ENCODE data around the gene EXD3.

The EXD3 gene

DNA sequence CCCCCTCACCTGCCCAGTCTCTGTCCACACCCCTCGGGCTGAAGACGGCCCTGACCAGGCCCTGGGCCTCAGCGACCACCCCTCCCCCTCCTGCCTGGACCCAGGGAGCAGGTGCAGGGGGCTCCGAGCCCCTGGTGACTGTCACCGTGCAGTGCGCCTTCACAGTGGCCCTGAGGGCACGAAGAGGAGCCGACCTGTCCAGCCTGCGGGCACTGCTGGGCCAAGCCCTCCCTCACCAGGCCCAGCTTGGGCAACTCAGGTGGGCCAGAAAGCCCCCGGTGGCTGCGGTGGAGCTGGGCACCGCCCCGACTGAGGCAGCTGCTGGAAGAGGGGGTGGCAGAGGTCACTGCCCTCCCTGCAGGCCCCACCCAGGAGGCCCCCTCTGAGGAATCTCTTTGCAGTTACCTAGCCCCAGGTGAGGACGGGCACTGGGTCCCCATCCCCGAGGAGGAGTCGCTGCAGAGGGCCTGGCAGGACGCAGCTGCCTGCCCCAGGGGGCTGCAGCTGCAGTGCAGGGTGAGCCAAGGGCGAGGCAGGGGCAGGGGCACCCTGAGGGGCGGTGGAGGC is 10.5 kb upstream of the EXD3 start:
- no peak for DNase-seq (ENCODE audit: low read depth in 1 of 2, low spot score in 1 of 2)

GRCh38 chr9:137432687-137433348 is 9.9 kb upstream of the EXD3 start:
- no peak for DNase-seq (ENCODE audit: low read depth in 1 of 2, low spot score in 1 of 2)

DNA sequence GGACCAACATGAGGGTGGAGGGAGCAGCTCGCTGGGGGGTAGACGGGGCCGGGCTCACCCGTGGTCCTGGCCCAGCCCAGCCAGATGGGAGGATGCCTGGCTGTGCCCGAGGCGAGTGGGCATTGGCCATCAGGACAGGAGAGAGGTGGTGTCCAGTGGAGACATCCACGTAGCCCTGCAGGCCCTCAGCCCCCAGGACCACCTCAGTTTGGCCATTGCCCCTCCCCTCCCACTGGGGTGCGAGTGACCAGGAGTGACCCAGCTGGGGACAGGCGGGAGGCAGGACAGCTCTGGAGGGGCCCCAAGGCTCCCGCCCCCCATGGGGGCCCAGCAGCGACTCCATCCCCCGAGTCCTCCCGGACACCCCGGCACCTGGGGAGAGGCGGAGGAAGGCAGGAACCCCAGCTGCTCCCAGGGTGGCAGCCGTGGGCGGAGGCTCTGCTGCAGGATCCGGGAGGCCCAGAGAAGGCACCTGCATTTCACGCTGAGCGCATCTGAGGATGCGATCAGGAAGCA is 8.5 kb upstream of the EXD3 start:
- no peak for DNase-seq (ENCODE audit: low read depth in 1 of 2, low spot score in 1 of 2)

GRCh38 chr9:137430723-137431415 is 7.9 kb upstream of the EXD3 start:
- no peak for DNase-seq (ENCODE audit: low read depth in 1 of 2, low spot score in 1 of 2)

- no peak for DNase-seq (ENCODE audit: low read depth in 1 of 2, low spot score in 1 of 2)
Measured at GRCh38 chr9:137429974-137430722, 7.2 kb upstream of the EXD3 start.

DNA sequence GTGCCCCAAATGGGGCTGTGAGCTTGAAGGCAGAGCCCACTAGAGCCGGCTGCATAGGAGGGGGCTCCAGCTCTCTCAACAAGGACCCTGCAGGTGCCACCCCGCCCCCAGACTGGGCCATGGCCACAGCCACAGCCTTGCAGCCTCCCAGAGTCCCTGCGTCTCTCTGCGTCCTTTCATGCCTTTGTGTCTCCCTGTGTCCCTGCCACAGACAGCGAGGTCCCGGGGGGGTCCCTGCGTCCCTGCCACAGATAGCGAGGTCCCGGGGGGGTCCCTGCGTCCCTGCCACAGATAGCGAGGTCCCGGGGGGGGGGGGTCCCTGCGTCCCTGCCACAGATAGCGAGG is 6.6 kb upstream of the EXD3 start:
- DNase-seq (ENCODE audit: low read depth in 1 of 2, low spot score in 1 of 2), result no peak

- DNase-seq (ENCODE audit: low read depth in 1 of 2, low spot score in 1 of 2), result no peak
Measured at GRCh38 chr9:137428841-137429545, 6.0 kb upstream of the EXD3 start.

GRCh38 chr9:137428311-137428630 is 5.3 kb upstream of the EXD3 start:
- no peak for DNase-seq (ENCODE audit: low read depth in 1 of 2, low spot score in 1 of 2)

DNA sequence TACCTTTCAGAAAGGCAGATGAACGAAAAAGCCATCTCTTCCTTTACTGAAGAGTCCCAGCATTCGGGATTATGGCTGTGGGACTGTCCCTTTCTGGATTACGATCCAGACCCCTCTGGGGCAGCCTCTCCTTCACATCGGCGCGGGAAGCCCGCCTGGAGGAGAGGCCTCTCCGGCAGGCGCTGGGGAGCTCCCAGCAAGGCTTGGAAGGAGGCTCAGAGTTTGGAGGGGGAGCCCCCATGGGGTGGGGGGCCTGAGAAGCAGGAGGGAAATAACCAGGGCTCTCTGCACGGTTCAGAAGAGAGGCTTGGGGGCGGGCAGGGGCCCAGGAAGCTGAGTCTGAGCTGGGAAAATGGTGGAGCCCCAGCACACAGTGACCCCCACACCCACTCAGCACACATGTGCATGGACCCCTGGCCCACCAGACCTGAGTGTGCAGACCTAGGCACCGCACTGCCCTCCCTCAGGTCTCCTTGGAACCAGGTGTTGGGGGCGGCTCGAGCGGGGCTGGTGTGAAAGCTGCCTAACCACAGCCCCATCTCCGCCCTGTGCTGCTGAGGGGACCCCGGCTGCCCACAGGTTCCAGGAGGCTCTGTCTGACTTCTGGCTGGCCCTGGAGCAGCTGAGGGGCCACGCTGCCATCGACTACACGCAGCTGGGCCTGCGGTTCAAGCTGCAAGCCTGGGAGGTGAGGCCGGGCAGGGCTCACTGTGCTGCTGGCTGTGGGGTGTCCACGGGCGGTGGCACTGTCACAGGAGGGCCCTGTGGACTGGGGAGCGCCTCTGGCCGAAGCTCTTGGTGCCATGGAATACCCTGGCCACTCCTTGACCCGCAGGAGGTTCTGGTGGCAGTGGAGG is 4.7 kb upstream of the EXD3 start:
- no peak for DNase-seq (ENCODE audit: low read depth in 1 of 2, low spot score in 1 of 2)

DNA sequence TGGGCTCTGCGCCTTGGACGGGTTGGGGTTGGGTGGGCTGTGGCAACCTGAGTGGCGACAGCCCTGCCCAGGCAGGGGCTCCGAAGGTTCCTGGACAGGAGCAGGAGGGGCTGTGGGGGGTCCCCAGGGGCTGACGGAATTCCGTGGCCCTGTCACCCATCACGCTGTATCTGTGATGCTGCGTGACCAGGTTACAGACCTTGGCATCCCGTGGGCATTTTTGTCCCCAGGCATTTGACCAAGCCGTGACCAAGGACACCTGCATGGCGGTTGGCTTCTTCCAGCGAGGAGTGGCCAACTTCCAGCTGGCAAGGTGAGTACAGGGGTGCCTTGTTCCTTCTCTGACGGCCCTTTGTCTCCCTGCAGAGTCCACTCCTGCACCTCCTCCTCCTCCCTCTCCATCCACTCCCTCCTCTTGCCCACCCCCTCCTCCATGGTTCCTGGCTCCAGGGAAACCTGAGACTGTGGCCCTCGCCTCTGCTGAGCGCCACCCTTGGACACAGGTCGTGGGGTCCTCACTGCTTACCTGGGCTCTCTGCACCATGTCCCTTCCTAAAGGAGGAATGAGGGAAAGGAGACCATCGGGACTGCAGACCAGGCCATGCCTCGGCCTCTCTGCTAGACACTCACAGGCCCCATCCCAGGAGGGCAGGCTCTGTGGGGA is 3.2 kb upstream of the EXD3 start:
- DNase-seq (ENCODE audit: low read depth in 1 of 2, low spot score in 1 of 2), result no peak

- DNase-seq (ENCODE audit: low read depth in 1 of 2, low spot score in 1 of 2), result no peak
Measured at GRCh38 chr9:137423514-137424291, 741 bp upstream of the EXD3 start.

- no peak for DNase-seq (ENCODE audit: low read depth in 1 of 2, low spot score in 1 of 2)
Measured at GRCh38 chr9:137421838-137422603, 941 bp downstream of the EXD3 start.

DNA sequence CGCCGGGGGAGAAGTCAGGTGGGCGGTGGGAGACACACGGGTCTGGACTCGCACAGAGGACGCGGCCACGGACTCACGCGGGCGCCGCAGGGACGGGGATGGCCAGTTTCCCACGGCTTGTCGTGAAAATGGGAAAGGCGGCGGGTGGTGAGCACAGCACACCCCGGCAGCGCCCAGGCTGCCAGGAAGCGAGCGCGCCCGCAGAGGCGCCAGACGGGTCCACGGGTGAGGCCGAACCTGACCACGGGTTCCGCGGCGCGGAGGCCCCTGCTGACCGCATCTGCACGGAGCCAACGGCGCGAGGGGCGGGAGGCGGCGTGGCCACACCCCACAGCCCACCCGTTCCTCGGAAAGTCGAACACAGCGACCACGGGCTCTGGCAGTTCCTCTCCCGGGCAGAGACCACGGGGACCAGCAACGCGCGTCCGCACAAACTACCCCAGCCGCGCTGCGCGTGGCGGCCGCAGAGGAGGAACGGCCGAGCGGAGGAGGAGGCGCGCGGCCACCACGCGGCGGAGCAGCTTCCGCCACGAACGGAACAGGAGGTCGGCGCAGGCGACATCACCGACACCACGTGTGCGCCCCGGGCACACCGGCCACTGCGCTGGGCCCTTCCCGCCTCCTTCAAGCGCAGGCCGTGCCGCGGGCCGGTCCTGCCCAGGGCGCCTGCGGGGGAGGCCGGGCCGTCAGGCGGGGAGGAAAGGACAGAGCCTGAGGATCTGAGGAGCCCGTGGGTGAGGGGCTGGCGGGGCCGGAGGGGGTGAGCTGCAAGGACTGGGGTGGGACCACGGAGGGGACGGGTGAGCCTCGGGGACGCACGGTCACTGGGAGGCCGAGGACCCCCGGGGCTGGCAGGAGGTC is 5.6 kb downstream of the EXD3 start:
- DNase-seq (ENCODE audit: low read depth in 1 of 2, low spot score in 1 of 2), result no peak

- DNase-seq (ENCODE audit: low read depth in 1 of 2, low spot score in 1 of 2), result no peak
Measured at GRCh38 chr9:137416563-137417151, 6.3 kb downstream of the EXD3 start.

DNA sequence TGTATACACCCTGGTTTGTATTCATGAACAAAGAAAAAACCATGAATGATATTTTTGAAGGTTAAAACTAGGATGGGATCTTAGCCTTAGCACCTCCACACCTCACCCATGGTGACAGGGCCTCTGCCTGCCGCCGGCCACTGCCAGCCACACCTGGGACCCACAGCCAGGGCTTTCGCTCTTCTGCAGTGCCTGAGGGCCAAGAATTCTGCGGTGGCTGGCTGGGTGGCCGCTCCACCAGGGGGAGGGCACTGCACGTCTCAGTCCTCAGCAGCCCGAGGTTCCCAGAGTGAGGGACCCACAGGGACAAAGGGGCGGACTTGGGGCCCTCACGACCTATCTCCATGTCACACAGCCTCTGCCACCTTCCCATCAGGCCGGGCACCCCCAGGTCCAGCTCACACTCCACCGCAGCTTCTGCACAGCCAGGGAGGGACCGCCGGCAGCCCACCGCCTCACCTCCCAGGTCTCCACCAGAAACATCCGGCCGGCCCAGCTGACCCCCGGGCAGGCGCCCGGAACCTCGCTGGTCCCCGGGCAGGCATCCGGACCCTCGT is 6.9 kb downstream of the EXD3 start:
- no peak for DNase-seq (ENCODE audit: low read depth in 1 of 2, low spot score in 1 of 2)

DNA sequence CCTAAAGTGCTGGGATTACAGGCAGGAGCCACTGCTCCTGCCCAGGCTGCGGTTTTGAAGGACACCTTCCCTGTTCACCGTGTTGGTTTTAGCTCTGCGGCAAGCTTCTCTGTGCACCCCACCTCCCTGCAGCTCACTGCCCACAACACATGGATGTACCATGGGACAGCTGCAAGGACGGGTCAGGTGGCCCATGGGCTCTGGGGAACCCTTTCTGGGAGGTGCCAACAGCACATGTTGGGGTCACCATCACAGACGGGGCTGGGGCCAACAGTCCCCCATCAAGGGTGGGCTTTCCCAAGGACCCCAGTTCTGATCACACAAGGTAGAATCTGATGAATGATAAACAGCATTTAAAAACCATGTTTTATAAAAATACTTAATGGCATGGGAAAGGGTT is 7.5 kb downstream of the EXD3 start:
- DNase-seq (ENCODE audit: low read depth in 1 of 2, low spot score in 1 of 2), result no peak

GRCh38 chr9:137412431-137412830 is 10.5 kb downstream of the EXD3 start:
- DNase-seq (ENCODE audit: low read depth in 1 of 2, low spot score in 1 of 2), result no peak
